Hematopoietic multipotent progenitor cell treated with erythropoietin and hydrocortisone succinate and interleukin-3 and kit ligand, for 8 days (in vitro differentiated cells): ENCODE measurements around the gene PSMC1.
"Not testable (repeated sequence)": the region's sequence is repeated elsewhere in the genome, so short reads cannot be mapped to it uniquely, and the experiment has no call there.

Source experiments
- DNase-seq: peaks from one replicate; pipeline ENCODE4 v3.0.0-alpha.2; 2015

The PSMC1 gene

DNA sequence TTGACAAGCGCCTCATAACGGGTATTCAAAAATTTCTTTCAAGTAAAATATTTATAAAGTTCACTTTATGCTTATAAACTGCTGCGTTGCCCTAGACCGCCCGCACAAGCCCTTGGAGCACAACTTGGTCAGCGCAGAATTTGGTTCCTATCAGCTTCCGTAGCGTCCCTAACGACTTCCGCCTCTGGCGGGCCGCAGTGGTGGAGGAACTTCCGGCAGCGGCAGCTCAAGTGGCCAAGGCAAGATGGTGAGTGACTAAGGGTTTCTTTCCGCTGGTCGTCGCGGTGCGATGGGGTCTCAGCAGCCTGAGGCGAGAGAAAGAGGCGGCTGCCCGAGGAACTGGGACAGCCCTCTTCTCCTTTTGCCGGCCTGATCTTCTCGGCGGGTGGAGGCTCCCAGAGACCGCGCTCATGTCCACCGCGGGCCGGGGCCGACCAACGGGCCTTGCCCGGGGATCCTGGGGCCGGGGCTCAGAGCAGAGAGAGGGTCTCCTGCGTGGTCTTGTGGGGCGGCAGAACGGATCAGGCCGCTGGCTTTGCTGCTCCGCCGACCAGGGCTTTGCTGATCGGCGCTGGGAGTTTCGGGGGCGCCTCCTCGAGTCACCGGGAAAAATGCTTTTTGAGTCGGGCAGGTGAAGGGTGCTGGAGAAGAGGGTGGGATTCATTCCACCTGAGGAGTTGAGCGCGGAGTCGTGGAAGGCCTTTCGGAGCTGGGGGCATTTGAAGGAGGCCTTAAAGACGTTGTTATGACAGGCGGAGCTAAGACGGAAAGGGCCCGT lies at the start of gene PSMC1:
Gene PSMC1, plus strand, starts transcription at position 200 of the 778 bp plus-strand sequence. Its CDS starts 45 bp downstream, at position 245.
- peak; percentile 95 for DNase-seq

DNA sequence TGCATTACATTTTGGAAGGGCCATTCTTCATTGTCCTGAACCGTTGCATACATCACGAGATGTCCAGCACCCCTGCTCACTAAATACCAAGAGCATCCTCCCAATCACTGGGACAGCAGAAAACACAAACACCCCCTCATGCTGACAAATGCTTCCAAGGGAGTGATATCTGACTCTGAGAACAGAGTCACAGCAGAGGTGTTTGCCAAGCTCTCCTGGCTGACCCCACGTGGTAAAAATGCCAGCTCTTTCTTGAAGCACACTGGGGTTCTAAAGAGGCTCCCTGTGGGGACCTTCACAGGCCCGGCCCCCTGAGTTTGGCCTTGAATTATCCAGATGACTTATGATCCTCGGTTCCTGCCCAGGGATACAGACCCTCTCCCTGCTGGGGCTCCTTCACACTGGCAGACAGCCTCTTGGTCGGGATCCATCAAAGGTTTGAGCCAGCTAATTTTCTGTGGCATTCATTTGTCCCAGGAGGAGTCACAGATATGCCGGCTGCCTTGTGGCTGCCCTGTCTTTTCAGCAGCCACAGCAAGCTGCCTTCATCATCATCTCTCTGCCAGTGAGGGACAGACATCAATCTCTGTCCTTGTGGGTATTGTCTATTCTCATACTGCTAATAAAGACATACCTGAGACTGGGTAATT lies 43.1 kb upstream of the PSMC1 start:
- no peak for DNase-seq

- no peak for DNase-seq
Measured at GRCh38 chr14:90228478-90228877, 27.9 kb upstream of the PSMC1 start.

DNA sequence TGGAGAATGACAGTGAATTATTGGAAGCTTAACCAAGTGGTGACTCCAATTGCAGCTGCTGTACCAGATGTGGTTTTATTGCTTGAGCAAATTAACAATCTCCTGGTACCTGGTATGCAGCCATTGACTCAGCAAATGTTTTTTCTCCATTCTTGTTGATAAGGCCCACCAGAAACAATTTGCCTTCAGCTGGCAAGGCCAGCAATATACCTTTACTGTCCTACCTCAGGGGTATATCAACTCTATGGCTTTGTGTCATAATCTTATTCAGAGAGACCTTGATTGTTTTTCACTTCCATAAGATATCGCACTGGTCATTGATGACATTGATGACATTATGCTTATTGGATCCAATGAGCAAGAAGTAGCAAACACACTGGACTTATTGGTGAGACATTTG lies 26.4 kb upstream of the PSMC1 start:
- not testable (repeated sequence) for DNase-seq

DNA sequence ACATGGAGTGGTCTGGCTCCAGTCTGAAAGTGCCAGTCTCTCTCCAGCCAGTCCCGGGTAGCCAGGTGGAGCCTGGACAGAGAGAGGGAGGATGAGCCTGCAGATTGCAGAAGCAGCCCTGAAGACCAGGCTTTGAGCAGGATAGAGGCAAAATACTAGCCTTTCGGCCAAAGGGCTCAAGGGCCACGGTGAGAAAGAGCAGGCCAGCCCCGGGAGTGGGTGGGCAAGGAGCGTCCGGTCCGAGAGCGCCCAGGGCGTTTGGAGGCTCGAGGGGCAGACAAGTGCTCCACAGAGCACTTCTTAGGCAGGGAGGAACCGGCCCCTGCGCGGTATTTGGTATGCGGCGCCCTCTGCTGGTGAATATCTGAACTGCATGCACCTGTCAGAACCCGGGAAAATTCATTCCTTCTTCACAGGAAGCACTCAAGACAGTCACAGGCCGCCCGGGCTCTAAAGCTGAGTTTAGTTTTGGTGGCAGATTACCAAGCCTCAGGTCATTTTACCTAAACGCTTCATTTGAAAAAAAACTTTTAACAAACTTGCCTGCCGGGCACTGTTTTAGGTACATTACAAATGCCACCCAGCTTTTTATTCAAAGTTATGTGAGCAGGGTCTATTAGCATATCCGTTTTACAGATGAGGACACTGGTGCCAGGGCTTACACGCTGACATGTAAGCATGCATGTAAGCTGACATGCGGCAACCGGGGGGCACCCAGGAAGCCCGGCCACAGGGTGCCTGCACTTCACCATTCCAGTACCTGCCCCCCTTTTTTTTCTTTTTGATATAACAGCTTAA lies 21.0 kb upstream of the PSMC1 start:
- peak; percentile 70 for DNase-seq

- DNase-seq = no peak
Measured at GRCh38 chr14:90239139-90239538, 17.2 kb upstream of the PSMC1 start.

- peak; percentile 43 for DNase-seq
Measured at GRCh38 chr14:90242444-90242843, 13.9 kb upstream of the PSMC1 start.

- DNase-seq = no peak
Measured at GRCh38 chr14:90246936-90247335, 9.4 kb upstream of the PSMC1 start.

GRCh38 chr14:90247441-90247840 lies 8.9 kb upstream of the PSMC1 start:
- DNase-seq = not testable (repeated sequence)

GRCh38 chr14:90248594-90248993 lies 7.8 kb upstream of the PSMC1 start:
- DNase-seq = no peak

DNA sequence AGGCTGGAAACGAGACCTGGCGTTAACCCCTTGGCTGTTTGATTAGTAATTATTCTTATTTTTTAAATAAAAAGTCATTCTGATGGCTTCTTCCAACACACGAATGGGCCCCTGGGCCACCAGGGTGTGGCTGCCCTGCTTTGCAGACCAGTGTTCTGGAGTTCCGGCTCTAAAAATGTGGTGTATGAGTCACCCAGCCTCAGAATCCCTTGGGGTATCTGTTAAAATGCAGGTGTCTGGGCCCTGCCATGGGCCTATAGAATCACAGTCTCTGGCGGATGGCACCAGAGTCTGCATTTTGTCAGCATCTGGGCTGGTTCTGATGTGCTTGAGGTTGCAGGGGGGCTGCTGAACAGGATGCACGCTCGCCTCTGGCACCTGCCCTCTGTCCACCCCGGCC lies 2.5 kb upstream of the PSMC1 start:
- DNase-seq = no peak

DNA sequence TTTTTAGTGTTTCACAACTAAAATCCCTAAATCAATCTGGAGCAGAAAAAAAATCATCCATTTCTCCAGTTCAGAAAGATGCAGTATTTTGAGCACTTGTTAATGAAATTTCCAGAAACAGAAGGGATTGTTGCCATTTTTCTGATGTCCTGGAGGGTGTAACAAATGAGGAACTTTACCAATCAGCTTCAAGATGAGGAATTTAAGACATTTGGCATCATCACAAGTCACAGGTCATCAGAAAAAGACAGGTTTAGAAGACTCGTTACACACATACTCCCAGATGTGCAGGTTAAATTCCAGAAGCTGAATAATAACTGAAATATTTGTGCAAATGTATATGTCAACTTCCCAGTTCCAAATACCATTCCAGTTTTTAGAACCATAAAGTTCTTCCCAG lies 482 bp upstream of the PSMC1 start:
- DNase-seq = peak; percentile 36

DNA sequence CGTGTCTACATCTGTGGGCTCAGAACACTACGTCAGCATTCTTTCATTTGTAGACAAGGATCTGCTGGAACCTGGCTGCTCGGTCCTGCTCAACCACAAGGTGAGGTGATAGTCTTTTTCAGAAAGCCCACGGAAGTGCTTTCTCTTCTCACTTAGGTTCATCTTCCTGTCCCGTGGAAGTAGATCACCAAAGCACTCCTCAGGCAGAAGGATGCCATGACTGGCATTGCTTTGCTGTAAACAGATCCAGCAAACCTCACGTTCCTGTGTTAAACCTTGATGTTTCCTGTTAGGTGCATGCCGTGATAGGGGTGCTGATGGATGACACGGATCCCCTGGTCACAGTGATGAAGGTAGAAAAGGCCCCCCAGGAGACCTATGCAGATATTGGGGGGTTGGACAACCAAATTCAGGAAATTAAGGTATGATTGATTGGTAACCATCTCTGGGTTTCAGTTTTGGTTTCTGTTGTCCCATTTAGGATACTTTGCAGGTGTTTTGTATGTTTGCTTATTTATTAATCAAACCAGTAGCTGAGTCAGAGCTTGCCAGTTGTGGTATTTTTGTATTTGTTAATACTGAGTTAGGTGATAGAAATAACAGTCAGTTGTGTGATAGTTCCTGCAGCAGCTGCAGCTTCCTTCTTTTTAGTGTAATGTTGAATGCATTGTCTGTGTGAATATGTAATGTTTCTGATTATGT lies 7.5 kb downstream of the PSMC1 start:
- DNase-seq = no peak

- no peak for DNase-seq
Measured at GRCh38 chr14:90266441-90267154, 10.2 kb downstream of the PSMC1 start.

DNA sequence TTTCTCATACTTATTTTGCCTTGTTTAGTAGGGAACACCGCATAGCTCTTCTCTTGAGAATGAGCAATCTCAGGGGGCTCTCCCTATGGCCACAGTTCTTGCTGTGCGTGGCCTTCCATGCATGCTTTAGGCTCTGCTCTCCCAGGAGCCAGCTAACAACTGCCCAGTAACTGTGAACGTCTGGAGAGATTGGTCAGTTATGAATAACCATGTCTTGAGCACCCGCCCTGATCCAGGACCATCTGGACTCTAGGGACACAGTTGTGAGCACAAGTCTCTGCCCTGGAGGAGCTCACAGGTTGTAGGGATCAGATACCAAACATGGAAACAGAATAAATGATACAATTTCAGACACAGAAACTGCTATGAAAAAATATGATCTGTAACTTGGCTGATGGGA lies 12.1 kb downstream of the PSMC1 start:
- no peak for DNase-seq

- DNase-seq = no peak
Measured at GRCh38 chr14:90272523-90272922, 16.2 kb downstream of the PSMC1 start.

DNA sequence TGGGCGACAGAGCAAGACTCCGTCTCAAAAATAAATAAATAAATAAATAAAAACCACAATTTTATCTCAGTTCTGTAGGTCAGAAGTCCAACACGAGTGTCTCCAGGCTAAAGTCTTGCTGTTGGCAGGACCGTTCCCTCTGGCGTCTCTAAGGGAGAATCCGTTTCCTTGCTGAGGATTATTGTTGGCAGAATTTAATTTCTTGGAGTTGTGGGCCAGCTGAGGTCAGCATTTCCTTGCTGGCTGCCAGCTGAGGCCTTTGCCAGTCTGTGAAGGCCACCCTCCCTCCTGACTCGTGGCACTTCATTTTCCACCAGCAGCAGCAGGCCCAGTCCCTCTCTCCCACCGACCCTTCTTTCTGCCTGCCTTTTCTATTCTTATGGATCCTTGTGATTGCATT lies 17.2 kb downstream of the PSMC1 start:
- DNase-seq = no peak

DNA sequence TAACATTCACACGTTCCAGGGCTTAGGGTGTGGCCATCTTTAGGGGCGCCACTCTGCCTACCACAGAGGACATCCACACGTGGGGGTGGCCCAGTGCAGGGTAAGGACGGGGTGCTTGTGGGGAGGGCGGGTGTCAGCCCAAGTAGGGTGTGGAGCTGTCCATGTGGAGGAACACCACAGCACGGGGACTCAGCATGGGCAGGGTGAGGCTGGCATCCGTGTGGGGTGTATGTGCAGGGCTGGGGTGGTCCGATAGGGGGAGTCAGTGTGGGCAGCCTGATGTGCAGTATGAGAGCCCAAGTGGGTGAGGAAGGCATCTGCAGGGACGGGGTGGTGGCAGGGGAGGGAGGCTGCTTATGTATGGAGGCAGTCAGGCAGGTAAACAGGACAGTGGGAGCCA lies 17.7 kb downstream of the PSMC1 start:
- DNase-seq = peak; percentile 33

DNA sequence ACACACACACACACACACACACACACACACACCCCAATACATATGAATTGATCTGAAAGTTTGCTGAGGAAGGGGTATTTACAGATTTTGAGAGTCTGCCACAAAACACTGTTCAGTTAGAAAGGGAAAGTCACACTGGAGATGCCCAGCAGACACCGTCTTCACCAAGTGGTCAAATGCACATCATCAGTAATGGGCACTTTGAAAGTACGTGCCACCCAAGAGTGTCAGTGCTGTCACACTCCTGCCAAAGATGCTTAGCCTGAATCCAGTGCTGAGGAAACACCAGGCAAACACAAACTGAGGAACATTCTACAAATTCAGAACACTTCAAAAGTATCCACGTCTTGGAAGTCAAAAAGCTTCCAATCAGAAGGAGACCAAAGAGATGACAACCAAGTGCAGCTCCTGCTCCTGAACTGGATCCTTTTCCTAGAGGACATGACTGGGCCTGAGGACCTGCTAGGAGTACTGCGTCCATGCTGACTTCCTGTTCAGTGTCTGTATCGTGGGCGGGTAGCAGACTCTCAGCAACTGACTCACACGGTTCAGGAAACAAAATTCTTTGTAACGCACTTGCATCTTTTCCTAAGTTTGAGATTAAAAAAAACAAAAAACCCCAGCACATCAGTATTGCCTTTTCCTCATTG lies 18.6 kb downstream of the PSMC1 start:
- DNase-seq = no peak

GRCh38 chr14:90275458-90275814 lies 19.1 kb downstream of the PSMC1 start:
- DNase-seq = no peak

- no peak for DNase-seq
Measured at GRCh38 chr14:90275820-90276219, 19.5 kb downstream of the PSMC1 start.
